ENCODE measurements around the gene TOGARAM2. TPM values are rescaled to one million over a fixed set of nuclear protein-coding genes. Genes with fewer than 3 reads are reported as not detected.

Gene TOGARAM2
- total and polyA plus RNA-seq, 8 donors, result 1.5 to 7.3 (median 4.1) TPM

- Histone ChIP-seq H3K4me1 (peaks cover 0 to 57% of the 10 kb centered on the region in 2 donors), H3K36me3 (no peaks in the 10 kb centered on the region), H3K9me3 (no peaks in the 10 kb centered on the region), H3K27ac (peak overlapping the region in 1 of 2 donors; percentile 76), H3K27me3 (no peaks in the 10 kb centered on the region), H3K4me3 (no peak overlapping the region)
- intact Hi-C loops (cut with DNase I), result no loop called here
- DNase-seq, result no peak
- no peak for TF ChIP-seq CTCF (IDR thresholded peaks at IDR 0.05)
- no peak for ATAC-seq
Measured at GRCh38 chr2:29017716-29018435, 36.8 kb downstream of the TOGARAM2 start.

- Histone ChIP-seq H3K4me3 (no peak overlapping the region), H3K4me1 (peaks cover 0 to 18% of the 10 kb centered on the region in 2 donors), H3K27ac (no peak overlapping the region), H3K27me3 (no peaks in the 10 kb centered on the region), H3K9me3 (no peaks in the 10 kb centered on the region), H3K36me3 (no peaks in the 10 kb centered on the region)
- no peak for TF ChIP-seq CTCF (IDR thresholded peaks at IDR 0.05)
- intact Hi-C loops (cut with DNase I), result no loop called here
- DNase-seq (no peak), ATAC-seq (no peak)
Measured at GRCh38 chr2:29021886-29022285, 40.8 kb downstream of the TOGARAM2 start.

GRCh38 chr2:29022679-29023078 is 41.6 kb downstream of the TOGARAM2 start:
- no peak for ATAC-seq
- Histone ChIP-seq H3K4me1 (peaks cover 0 to 10% of the 10 kb centered on the region in 2 donors), H3K27ac (no peak overlapping the region), H3K27me3 (no peaks in the 10 kb centered on the region), H3K9me3 (no peaks in the 10 kb centered on the region), H3K36me3 (no peaks in the 10 kb centered on the region), H3K4me3 (no peak overlapping the region)
- intact Hi-C loops (cut with DNase I), result no loop called here
- no peak for DNase-seq
- TF ChIP-seq CTCF (IDR thresholded peaks at IDR 0.05), result no peak

- Histone ChIP-seq H3K27ac (no peak overlapping the region), H3K36me3 (no peaks in the 10 kb centered on the region), H3K4me1 (peaks cover 0 to 5% of the 10 kb centered on the region in 2 donors), H3K27me3 (no peaks in the 10 kb centered on the region), H3K4me3 (no peak overlapping the region), H3K9me3 (no peaks in the 10 kb centered on the region)
- DNase-seq, result no peak
- TF ChIP-seq CTCF (IDR thresholded peaks at IDR 0.05), result no peak
- no peak for ATAC-seq
- intact Hi-C loops (cut with DNase I), result no loop called here
Measured at GRCh38 chr2:29023188-29023587, 42.1 kb downstream of the TOGARAM2 start.

- intact Hi-C loops (cut with DNase I), result no loop called here
- no peak for ATAC-seq
- no peaks in the 10 kb centered on the region for H3K27me3 ChIP-seq
- H3K36me3 ChIP-seq, result no peaks in the 10 kb centered on the region
- no peak overlapping the region for H3K4me3 ChIP-seq
- no peak for DNase-seq
- H3K4me1 ChIP-seq, result no peaks in the 10 kb centered on the region
- H3K9me3 ChIP-seq, result no peaks in the 10 kb centered on the region
- no peak overlapping the region for H3K27ac ChIP-seq
- no peak for TF ChIP-seq CTCF (IDR thresholded peaks at IDR 0.05)
Measured at GRCh38 chr2:29024882-29025430, 43.9 kb downstream of the TOGARAM2 start.

All from left lung (tissue), 10 donors.